Activated CD4-positive, CD25-positive, alpha-beta regulatory T cell treated with anti-CD3 and anti-CD28 coated beads, Interleukin-2, amount 50 U/mL, for 24 hours (primary cell): ENCODE results near the gene ADAMTS17.

Source experiments
- ATAC-seq, 2 donors: fragments of 150-1000 bp; cut with Tn5 transposase; one replicate each; pipeline ENCODE4 v1.10.0; 2021; ENCODE audit warnings: mild to moderate bottlenecking in 1 of 2, moderate library complexity in 1 of 2

ADAMTS17 gene

DNA sequence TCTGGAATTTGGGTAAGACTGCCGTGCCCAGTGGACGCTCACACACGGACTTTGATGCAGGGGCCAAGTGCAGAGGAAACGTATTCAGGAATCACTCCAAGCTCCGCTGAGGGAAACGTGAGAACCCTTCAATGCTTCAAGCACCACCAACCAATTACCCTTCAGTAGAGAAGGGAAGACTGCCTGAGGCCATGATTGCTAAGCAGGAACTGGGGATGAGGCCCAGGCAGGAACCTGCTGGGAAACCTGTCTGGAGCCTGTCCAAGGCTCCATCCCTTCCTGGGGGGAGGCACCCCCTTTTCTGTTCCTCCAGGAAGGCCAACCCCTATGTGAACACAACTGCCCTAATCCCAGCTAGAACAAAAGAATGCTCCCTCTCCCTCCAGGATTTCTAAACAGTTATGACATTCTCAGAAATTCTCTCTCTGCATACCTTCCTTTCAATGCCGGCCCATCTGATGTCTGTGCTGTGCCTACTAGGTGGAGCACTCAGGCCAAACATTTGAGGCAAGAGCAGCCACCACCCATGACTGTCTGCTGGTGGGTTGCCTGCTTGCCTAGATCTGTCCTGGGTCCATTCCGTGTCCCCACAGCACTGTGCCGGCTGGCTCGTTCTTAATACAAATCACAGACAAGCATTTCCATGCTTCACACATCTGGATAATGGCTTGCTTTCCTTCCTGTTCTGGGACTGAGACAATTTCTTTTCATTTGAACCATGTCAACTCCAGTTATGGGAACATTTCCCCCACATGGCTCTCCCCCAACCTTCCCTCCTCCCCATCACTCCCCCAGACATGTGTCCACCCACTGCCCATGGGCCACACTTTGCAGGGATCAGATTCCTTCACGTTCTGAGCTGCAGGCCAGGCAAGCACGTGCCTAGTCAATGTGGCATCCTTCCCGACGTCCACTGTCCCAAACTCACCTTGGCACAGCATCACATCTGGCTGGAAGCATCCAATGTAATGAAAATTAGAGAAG lies 149.4 kb downstream of the ADAMTS17 start:
- ATAC-seq = no peak

DNA sequence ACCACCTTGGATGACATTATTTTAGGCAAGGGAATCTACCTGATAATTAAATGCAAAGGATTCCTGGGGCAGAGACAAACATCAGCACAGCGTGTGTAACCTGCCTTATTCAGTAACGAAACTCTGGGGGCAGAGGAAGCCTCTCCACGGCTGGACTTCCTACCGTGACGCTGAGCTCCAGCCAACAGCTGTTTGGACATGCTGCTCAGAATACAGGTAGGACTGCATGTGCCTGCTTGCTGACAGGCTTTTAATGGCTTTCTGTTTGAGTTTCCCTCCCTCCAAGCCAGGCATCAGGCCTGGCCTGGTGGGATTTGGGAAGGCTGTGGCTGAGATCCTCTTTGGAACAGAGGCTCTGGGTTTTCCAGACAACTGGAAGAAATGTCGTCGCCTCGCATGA lies 150.6 kb downstream of the ADAMTS17 start:
- ATAC-seq = no peak

- no peak for ATAC-seq
Measured at GRCh38 chr15:100190675-100191074, 151.1 kb downstream of the ADAMTS17 start.

GRCh38 chr15:100189849-100190248 lies 151.9 kb downstream of the ADAMTS17 start:
- ATAC-seq = no peak

DNA sequence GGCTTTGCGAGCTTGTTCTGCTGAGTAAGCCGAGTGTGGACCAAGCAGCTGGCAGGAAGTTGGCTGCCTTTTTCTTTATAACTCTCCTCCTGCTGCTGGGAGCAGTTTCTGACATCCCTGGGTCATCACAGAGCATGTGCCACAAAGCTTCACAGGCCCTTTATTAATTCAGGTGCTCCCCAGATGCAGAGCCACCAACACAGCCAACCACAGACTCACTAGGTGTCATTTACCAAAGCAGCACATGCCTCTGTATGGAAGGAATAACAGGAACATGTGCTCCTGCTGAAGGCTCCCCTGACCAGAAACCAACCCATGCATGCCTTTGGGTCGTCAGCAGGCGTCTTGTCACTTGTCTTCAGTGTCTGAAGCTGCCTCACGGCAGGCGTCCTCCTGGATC lies 152.5 kb downstream of the ADAMTS17 start:
- no peak for ATAC-seq

- no peak for ATAC-seq
Measured at GRCh38 chr15:100187677-100188076, 154.1 kb downstream of the ADAMTS17 start.

- ATAC-seq = no peak
Measured at GRCh38 chr15:100186960-100187359, 154.8 kb downstream of the ADAMTS17 start.

DNA sequence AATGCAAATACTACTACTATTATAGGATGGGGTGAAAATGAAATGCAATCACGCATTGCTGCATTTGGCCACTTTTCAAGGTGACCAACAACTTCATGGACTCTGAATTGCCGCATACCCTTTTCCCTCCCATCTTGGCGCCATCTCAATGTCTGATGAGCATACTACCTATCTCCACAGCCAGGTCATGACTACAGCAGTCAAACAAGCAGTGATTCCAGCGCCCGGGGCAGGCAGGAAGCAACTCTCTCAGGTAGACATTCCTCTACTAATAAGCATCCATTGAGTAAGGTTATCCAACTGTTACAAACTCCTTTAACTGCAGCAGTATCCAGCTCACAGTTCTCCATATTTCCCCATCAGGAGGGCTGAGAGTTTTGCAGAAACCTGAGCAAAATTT lies 155.4 kb downstream of the ADAMTS17 start:
- no peak for ATAC-seq

GRCh38 chr15:100183921-100184495 lies 157.8 kb downstream of the ADAMTS17 start:
- no peak for ATAC-seq

DNA sequence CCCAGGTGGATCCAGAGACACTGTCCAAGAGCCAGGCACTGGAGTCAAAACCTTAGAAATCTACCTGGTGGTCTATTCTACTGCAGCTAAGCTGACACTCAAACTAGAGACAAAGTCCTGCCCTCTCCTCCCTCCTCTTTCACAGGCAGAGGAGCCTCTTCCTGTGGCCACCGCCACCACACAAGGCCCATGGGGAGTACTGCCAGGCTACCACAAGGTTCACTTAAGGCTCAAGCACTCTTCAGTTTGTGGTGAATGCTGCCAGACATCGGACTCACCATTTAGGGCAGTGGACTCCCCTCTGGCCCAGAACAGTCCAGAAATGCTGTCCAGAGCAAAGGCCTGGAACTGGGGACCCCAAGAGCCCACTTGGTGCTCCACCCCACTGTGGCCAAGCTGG lies 160.9 kb downstream of the ADAMTS17 start:
- ATAC-seq = no peak

DNA sequence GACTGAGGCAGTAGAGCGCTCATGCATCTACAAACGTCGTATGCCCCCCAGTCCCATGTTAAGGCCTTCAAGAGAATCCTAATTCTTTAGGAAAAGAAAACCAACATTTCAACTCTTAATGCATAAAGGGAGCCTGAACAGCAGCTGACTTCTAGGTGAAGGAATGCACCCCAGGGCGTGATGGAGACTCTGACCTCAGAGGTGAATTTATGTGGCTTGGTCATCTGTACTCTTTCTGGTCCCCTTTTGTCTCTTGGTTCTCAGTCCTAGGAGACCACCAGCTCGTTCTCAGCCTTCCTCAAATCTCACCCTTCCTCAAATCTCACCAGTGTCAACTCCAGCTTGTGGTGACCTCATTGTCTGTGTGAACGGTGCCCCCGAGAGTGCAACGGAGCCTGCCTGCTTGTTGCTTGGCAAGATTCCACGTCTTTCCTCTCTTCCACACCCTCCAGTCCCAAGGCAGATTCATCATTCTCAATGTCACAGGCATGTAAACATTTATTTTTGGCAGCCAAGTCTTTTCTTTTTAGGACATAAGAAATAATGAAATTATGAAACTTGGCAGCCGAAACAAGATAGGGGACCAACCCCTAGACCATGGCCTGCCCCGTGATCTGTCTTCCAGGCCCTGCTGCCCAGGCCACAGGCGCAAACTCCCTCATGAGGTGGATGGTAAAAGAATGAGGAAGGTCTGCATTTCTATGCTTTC lies 166.2 kb downstream of the ADAMTS17 start:
- ATAC-seq = no peak

- ATAC-seq = no peak
Measured at GRCh38 chr15:100174904-100175275, 166.9 kb downstream of the ADAMTS17 start.

GRCh38 chr15:100174159-100174903 lies 167.4 kb downstream of the ADAMTS17 start:
- ATAC-seq = no peak

- no peak for ATAC-seq
Measured at GRCh38 chr15:100172356-100173024, 169.3 kb downstream of the ADAMTS17 start.

- ATAC-seq = no peak
Measured at GRCh38 chr15:100171411-100171810, 170.4 kb downstream of the ADAMTS17 start.

DNA sequence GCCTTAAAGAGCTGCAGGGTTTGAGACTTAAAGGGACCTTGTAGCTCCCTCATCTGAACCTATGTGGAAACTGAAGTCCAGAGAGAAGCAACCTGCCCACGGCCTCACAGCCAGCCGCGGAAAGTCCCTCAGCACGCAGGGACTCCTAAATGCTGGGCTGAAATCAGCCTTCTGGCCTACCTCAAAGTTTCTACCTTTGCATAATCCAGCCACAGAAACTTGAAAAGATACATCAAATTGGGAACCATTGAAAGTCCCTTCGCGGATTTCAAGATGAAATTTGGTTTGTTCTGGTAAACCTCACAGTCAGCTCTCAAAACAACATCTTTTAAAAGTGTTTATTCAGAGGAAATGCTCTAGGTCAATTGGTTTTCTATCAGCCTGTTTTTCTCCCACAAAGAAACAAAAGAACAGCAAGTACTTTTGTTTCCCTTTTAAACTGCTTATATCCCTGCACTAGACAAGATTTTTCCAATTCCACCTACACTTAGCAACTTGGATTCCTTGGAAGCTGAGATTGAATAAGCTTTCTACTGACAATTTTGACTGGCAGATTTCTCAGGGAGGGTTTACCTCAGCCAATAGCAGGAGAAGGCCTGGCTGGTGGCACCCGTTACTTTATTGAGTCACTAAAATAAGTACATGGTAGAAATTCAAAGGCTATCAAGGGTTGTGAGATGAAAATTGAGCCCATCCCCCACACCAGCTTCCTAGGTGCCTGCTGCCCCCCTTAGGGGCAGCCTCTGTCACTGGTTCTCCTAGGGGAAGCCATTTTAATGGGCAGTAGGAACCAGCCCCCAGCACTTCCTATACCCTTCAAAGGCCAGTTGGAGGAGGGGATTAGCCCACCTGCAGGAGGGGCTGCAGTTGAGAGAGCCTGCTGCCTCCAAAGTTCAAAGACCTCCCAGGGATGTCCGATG lies 171.2 kb downstream of the ADAMTS17 start:
- ATAC-seq = no peak

DNA sequence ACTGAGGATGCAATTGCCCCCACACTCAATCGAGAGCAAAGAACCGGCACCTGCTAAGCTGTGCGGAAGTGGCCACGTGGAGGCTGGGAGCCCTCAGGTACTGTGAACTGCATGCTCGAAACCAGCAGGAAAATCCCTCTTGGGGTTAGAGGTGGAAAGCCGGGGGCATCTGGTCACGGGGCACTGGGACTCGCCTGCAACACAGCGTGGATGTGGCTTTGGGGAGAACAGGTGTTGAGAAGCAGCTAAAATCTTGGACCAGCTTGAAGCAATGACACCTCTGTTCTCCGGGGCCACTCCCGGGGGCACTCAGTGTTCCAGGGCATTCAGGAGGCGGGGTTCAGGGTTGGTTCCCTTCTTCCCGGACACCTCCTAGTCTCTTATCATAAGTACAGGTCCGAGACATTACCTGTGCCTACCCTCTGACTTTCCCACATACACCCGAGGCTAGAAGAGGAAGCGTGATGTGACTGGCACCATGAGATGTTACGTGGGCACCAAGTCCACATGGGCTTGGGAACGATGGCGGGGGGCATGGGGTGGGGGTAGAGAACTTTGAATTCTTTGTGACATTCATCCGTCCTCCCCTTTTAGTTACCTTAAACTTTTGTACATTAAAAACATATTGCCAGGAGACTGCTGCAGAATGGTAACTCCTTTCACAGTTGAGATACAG lies 172.0 kb downstream of the ADAMTS17 start:
- no peak for ATAC-seq

- no peak for ATAC-seq
Measured at GRCh38 chr15:100168787-100169186, 173.0 kb downstream of the ADAMTS17 start.

DNA sequence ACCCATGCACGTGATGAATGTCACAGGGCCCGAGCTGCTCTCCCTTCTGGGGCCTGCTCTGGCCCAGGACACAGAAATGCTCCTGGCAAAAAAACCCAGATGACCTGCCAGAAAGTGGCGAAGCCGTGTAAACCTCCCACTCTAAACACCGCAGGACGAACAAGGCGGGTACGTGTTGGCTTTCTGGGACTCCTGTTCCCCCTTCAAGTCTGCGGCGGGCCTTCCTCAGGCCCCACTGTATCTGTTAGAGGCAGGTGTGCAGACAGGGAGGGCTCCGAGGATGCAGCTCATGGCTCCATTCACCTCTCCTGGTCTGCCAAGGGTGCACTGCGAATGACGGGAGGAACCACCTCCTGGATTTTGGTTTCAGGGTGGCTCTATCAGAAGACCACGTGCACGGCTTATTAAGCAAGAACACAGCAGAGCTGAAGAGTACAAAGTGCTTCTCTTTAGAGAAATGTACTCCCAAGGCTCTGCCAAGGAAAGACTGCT lies 173.8 kb downstream of the ADAMTS17 start:
- ATAC-seq = no peak

DNA sequence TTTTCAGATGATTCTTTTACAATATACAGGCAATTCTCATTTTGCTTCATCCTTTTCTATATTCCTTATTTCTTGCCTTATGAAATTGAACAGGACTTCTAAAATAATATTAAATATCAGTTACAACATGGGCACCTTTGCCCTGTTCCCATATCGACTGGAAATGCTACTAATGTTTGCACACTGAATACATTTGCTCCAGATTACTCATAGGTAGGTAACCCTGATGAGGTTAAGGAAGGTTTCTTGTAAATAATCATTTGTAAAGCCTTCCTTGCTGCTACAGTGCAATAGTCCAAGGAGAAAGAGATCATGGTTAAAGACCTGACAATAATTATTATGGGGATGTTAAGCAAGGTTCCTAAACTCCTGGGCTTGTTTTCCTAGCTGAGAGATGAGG lies 175.5 kb downstream of the ADAMTS17 start:
- ATAC-seq = no peak
